ENCODE data around the gene ESRP2. TPM values are rescaled to one million over a fixed set of nuclear protein-coding genes. Genes with fewer than 3 reads are reported as not detected.

ESRP2 gene
- total RNA-seq, 1 donor from 2014 or later: 25.5 TPM

DNA sequence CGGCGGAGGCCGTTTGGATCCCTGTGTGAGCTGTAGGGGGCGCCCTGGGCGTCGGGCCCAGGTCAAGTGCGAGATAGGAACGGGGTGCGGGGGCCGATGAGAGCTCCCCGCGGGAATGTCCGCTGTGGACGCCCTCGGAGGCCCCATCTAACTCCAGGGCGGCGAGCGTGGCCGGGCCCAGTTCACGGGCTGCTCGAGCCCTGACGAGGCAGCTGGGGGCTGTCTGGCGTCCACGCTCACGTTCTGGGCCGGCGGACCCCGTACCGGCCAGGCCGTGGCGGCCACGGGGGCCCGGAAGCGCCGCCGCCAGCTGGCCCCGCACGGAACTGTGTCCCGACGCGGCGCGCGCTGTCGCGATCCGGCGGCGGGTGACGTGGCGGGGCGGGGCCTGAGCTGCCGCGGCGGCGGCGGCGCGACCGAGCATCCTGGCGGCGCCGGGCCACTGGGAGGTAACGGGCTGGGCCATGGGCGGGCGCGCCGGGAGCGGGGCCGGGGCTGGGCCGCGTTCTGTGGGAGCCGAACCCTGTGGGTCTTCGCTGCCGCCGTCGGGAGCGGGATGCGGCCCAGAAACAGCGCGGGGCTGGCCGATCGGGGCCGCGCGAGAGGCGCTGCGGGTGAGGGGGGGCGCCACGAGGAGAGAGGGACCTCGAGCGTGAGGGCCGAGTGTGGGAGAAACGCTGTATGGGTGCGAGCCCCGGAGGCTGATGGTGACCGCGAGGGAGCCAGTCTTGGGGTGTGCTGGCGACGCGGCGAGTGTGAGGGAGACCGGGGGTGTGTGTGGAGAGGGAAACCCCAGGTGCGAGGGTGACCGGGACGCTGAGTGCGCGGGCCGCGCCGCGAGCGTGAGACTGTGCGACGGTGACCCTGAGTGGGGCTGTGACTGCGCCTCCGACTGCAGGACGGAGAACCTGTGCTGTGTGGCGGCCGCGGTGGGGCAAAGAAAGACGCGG, 28.5 kb upstream of the ESRP2 start, which contains the start of gene SLC7A6:
SLC7A6 (plus strand) TSS at position 399 of the 950 bp plus-strand sequence. CDS start 10,201 bp downstream, outside the sequence.
- DNase-seq (ENCODE audit: low read depth): no peak
- TF ChIP-seq, protein P1, sequence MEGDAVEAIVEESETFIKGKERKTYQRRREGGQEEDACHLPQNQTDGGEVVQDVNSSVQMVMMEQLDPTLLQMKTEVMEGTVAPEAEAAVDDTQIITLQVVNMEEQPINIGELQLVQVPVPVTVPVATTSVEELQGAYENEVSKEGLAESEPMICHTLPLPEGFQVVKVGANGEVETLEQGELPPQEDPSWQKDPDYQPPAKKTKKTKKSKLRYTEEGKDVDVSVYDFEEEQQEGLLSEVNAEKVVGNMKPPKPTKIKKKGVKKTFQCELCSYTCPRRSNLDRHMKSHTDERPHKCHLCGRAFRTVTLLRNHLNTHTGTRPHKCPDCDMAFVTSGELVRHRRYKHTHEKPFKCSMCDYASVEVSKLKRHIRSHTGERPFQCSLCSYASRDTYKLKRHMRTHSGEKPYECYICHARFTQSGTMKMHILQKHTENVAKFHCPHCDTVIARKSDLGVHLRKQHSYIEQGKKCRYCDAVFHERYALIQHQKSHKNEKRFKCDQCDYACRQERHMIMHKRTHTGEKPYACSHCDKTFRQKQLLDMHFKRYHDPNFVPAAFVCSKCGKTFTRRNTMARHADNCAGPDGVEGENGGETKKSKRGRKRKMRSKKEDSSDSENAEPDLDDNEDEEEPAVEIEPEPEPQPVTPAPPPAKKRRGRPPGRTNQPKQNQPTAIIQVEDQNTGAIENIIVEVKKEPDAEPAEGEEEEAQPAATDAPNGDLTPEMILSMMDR (conservative IDR thresholded peaks at IDR 0.05; ENCODE audit: low read depth, low read length): peak; percentile 65
- H3K4me3 ChIP-seq (ENCODE audit: low read depth, low read length): peak within 1 kb of the TSS; percentile 65

DNA sequence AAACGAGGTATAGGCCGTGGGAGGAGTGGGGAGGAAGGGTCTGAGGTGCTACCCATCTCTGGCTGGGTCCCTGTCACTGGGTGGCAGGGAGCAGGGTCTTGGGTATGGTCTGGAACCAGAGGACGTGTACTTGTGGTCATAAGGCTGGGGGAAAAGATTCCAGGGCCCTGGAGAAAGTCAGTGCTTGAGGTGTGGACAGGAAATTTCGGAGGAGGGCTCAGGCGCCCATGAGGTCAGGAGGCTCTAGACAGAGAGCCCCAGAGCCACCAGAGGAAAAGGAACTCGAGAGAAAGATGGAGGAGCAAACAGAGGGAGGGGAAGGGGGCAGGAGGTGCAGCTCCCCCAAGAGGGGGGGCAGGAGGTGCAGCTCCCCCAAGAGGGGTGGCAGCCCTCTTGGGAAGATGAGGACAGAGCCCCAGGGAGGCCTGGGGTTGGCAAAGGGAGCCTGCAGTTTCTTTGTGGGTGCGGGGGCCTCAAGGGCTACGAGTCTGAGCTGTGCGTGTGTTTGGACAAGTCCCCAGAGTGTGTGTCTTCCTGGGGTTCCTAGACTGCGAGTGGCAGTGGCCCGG, 27.7 kb upstream of the ESRP2 start:
- no peak for DNase-seq (ENCODE audit: low read depth)
- peak overlapping the region; percentile 65 for H3K4me3 ChIP-seq (ENCODE audit: low read depth, low read length)
- TF ChIP-seq, protein P1 (conservative IDR thresholded peaks at IDR 0.05; ENCODE audit: low read depth, low read length): no peak

DNA sequence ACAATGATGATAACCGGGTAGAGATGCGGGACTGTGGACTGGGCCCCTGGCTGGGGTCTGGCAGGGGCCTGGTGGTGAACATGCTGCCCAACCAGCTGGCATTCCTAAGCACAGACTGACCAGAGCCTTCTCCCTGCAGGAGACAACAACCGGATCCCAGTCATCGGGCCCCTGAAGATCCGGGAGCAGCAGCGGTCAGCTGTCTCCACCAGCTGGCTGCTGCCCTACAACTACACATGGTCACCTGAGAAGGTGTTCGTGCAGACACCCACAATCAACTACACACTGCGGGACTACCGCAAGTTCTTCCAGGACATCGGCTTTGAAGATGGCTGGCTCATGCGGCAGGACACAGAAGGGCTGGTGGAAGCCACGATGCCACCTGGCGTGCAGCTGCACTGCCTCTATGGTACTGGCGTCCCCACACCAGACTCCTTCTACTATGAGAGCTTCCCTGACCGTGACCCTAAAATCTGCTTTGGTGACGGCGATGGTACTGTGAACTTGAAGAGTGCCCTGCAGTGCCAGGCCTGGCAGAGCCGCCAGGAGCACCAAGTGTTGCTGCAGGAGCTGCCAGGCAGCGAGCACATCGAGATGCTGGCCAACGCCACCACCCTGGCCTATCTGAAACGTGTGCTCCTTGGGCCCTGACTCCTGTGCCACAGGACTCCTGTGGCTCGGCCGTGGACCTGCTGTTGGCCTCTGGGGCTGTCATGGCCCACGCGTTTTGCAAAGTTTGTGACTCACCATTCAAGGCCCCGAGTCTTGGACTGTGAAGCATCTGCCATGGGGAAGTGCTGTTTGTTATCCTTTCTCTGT, 23.3 kb upstream of the ESRP2 start:
- H3K4me3 ChIP-seq (ENCODE audit: low read depth, low read length): no peak overlapping the region
- no peak for DNase-seq (ENCODE audit: low read depth)
- TF ChIP-seq, protein P1 (conservative IDR thresholded peaks at IDR 0.05; ENCODE audit: low read depth, low read length): no peak

DNA sequence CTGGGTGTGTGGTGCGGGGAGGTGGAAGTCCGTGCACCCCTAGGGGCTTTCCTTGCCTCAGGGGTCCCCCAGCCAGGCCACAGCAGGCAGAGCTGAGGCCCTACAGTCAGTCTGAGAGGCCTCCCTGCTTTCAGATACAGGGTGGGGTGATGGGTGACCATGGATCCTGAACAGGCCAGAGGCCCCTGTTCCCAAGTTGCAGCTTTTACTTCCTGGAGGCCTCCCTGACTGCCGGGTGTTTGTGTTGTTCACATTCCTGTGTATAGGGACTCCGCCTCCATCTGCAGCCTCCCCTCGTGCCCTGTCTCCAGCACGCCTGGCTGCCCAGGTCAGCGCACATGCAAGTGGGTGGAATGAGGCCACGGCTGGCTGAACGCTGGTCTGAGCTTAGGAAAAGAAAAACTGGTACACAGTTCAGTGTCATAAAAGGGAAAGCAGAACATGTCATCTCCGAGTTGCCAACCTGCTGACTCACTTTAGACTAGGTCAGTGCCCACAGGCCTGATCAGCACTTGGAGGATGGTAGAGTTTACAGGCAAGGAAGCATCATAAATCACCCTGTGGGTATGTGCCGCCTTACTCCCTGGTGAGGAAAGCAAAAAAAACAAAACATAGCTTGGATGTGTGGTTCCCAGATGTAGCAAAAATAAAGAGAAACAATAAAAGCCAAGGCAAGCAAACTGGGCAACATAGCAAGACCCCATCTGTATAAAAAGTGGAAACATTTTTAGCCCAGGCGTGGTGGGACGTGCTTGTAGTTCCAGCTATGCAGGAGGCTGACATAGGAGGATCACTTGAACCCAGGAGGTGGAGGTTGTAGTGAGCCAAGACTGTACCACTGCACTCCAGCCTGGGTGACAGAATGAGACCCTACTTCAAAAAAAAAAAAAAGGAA, 22.2 kb upstream of the ESRP2 start:
- TF ChIP-seq, protein P1 (conservative IDR thresholded peaks at IDR 0.05; ENCODE audit: low read depth, low read length): no peak
- H3K4me3 ChIP-seq (ENCODE audit: low read depth, low read length): no peak overlapping the region
- DNase-seq (ENCODE audit: low read depth): peak; percentile 100

DNA sequence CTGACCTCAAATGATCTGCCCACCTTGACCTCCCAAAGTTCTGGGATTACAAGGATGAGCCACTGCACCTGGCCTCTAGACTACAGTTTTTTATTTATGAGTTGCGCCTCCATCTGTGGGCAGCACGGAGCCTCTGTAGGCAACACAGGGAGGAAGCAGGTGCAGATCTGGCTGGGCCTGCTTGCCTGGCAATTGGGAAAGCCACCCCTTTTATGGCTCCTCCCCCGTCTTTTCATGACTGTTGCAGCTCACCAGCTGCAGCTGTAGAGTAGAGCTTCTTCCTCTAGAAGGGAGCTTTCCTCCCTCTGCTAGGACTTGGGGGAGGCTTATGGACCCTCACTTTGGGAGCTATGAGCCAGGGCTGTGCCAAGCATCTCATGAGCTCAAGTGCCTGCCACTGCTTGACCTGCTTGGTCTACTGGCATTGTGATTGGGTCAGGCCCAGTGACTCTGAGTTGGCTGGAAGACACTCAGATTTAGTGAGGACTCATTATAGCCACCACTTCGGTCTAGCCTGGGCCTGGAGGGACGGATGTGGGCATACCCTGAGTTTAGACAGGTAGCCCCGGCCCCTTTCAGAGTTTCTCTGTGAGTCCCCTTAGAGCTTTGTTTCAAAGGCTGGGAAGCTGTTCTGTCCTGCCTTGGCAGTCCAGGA, 21.5 kb upstream of the ESRP2 start:
- TF ChIP-seq, protein P1 (conservative IDR thresholded peaks at IDR 0.05; ENCODE audit: low read depth, low read length): no peak
- no peak for DNase-seq (ENCODE audit: low read depth)
- no peak overlapping the region for H3K4me3 ChIP-seq (ENCODE audit: low read depth, low read length)

Data from epithelial cell of proximal tubule (primary cell).